Caco-2 (cell line): ENCODE results near the gene VWA3B. TPM values are rescaled to one million over a fixed set of nuclear protein-coding genes. Genes with fewer than 3 reads are reported as not detected.

Source experiments
- BruUV-seq: library from RNA; stranded (reverse); fragments of 400-500 nt; replicated peaks from 2 replicates; lab custom pipeline; 2021; lab: Mats Ljungman, UMichigan
- CTCF ChIA-PET: fragments of 300-600 bp; sonication (Branson Sonifier 250); formaldehyde crosslinking; loops from one replicate; lab custom pipeline; 2022; ENCODE audit warnings: antibody characterized with exemption; lab: Charles Lee
- POLR2A ChIA-PET: fragments of 300-600 bp; sonication (Branson Sonifier 250); formaldehyde crosslinking; loops from one replicate; lab custom pipeline; 2022; ENCODE audit warnings: antibody characterized with exemption; lab: Charles Lee
- DNase-seq, 2 experiments: peaks; one replicate each; pipeline versions ENCODE4 v3.0.0 to v3.0.0-alpha.2; 2020 to 2022
- H3K27me3 ChIP-seq: replicated peaks from 2 replicates; pipeline ENCODE4 v1.6.0; 2011; ENCODE audit warnings: low read length; ENCODE audit not compliant: control insufficient read depth, insufficient read depth
- H3K36me3 ChIP-seq: 2 replicates; pipeline ENCODE4 v1.5.1; 2011; ENCODE audit warnings: low read length; ENCODE audit not compliant: control insufficient read depth, insufficient read depth
- H3K4me1 ChIP-seq: fragments of 250-450 bp; sonication (Bioruptor Pico); 2 replicates; pipeline ENCODE4 v1.5.1; 2020; ENCODE audit warnings: mild to moderate bottlenecking
- H3K4me3 ChIP-seq: 2 replicates; pipeline ENCODE4 v1.5.1; 2011; ENCODE audit warnings: low read depth, mild to moderate bottlenecking, control low read depth, low read length
- H3K9me3 ChIP-seq: fragments of 250-450 bp; sonication (Bioruptor Pico); 2 replicates; pipeline ENCODE4 v1.5.1; 2020; ENCODE audit warnings: mild to moderate bottlenecking, moderate library complexity
- H3K27ac Mint-ChIP-seq: one replicate; pipeline ENCODE4 v1.8.0; 2022; ENCODE audit warnings: mixed read lengths; ENCODE audit not compliant: unreplicated experiment
- H3K27me3 Mint-ChIP-seq: one replicate; pipeline ENCODE4 v1.8.0; 2022; ENCODE audit warnings: mixed read lengths; ENCODE audit not compliant: insufficient read depth, unreplicated experiment
- H3K36me3 Mint-ChIP-seq: one replicate; pipeline ENCODE4 v1.8.0; 2022; ENCODE audit warnings: mild to moderate bottlenecking, mixed read lengths; ENCODE audit not compliant: insufficient read depth, unreplicated experiment
- H3K4me1 Mint-ChIP-seq: one replicate; pipeline ENCODE4 v1.8.0; 2022; ENCODE audit warnings: low read depth, mixed read lengths; ENCODE audit not compliant: unreplicated experiment
- H3K4me3 Mint-ChIP-seq: one replicate; pipeline ENCODE4 v1.8.0; 2022; ENCODE audit warnings: mild to moderate bottlenecking, moderate library complexity, mixed read lengths; ENCODE audit not compliant: unreplicated experiment
- H3K9me3 Mint-ChIP-seq: one replicate; pipeline ENCODE4 v1.8.0; 2022; ENCODE audit warnings: mixed read lengths; ENCODE audit not compliant: unreplicated experiment
- intact Hi-C: fragments of 100-400 bp; cut with micrococcal nuclease; formaldehyde crosslinking; loops from one replicate; pipeline ENCODE4 v1.10.0; 2022; ENCODE audit not compliant: unreplicated experiment
- total RNA-seq: library from RNA; stranded (reverse); gene quantifications from 2 replicates; pipeline ENCODE4 v1.2.3, GENCODE V29; 2022
- TF ChIP-seq, protein P1 (sequence below), 2 experiments: fragments of 200-600 bp in 1 of 2; IDR thresholded peaks; 1 replicate in 1 of 2; 2 replicates in 1 of 2; pipeline versions ENCODE4 v1.5.1 to v1.8.0; 2011 to 2022; ENCODE audit warnings: antibody characterized with exemption in 1 of 2, control low read depth in 1 of 2, inconsistent platforms in 1 of 2, low read depth in 1 of 2, low read length in 1 of 2, mild to moderate bottlenecking in 1 of 2, moderate library complexity in 1 of 2; ENCODE audit not compliant: insufficient read depth in 1 of 2, severe bottlenecking in 1 of 2, unreplicated experiment in 1 of 2

The VWA3B gene
- total RNA-seq, 1 experiment from 2014 or later: not detected

DNA sequence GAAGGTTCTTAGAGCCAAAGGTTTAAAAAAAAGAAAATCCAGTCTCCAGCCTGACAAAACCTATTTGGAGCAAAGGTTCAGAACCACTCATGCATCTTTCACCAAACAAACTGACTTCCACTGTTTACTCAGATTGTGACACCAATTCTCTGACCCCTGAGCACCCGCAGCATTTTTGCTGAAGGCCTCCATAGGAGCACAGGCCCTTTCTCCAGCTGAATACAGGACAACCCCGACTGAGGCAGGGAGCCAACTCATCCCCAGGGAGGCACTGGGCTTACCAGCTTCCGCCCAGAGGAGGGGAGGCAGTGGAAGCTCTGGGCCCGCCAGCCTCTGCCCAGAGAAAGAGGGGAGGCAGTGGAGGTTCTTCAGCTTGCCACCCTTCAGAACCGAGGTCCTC is 208.3 kb downstream of the VWA3B start:
- H3K9me3 Mint-ChIP-seq: peaks cover 15% of the 10 kb centered on the region
- no peak overlapping the region for H3K4me3 ChIP-seq
- no TSS peak for BruUV-seq
- intact Hi-C loops: no loop called here
- no peak overlapping the region for H3K4me3 Mint-ChIP-seq
- TF ChIP-seq, protein P1, sequence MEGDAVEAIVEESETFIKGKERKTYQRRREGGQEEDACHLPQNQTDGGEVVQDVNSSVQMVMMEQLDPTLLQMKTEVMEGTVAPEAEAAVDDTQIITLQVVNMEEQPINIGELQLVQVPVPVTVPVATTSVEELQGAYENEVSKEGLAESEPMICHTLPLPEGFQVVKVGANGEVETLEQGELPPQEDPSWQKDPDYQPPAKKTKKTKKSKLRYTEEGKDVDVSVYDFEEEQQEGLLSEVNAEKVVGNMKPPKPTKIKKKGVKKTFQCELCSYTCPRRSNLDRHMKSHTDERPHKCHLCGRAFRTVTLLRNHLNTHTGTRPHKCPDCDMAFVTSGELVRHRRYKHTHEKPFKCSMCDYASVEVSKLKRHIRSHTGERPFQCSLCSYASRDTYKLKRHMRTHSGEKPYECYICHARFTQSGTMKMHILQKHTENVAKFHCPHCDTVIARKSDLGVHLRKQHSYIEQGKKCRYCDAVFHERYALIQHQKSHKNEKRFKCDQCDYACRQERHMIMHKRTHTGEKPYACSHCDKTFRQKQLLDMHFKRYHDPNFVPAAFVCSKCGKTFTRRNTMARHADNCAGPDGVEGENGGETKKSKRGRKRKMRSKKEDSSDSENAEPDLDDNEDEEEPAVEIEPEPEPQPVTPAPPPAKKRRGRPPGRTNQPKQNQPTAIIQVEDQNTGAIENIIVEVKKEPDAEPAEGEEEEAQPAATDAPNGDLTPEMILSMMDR (IDR thresholded peaks at IDR 0.05; ENCODE audit: insufficient read depth in 1 of 2, low read depth in 1 of 2, low read length in 1 of 2, severe bottlenecking in 1 of 2, unreplicated experiment in 1 of 2): no peak
- H3K4me1 Mint-ChIP-seq: peaks cover 18% of the 10 kb centered on the region
- H3K27me3 ChIP-seq: no peaks in the 10 kb centered on the region
- no peaks in the 10 kb centered on the region for H3K4me1 ChIP-seq
- peaks cover under 1% of the 10 kb centered on the region for H3K27me3 Mint-ChIP-seq
- H3K9me3 ChIP-seq: no peaks in the 10 kb centered on the region
- ChIA-PET POLR2A (no interaction called here), CTCF (no interaction called here)
- no peaks in the 10 kb centered on the region for H3K36me3 Mint-ChIP-seq
- H3K36me3 ChIP-seq: no peaks in the 10 kb centered on the region
- no peak overlapping the region for H3K27ac Mint-ChIP-seq
- DNase-seq: no peak

DNA sequence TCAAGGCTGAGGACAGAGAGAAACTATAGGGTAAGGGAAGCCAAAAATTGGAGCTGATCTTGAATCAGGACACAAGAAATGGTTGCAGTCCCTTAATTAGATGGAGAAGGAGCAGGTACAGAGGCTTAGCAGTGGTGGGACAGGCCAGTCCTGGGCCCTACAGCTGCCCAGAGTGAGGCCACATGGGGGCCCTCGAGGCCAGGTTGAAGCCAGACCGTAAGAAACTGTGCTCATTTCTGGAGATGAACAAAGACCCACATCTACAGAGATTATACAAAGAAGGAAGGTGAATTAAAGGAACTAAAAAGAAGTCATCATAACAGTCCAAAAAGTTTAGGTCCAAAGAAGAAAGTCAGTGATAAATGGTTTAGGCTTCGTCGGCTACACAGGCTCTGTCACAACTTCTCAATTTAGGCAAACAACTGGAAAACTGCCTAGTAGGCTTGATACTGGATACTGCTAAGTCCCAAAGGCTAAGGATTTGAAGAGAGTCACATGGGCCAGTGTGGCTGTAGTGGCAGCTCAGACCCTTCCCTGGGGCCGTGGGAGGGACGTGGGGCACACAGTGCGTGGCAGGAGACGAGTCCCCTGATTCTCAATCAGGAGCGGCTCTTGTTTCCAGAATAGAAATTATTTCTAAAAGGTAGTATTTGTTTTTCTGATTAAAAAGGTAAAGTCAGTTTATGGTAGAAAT is 208.9 kb downstream of the VWA3B start:
- H3K4me3 Mint-ChIP-seq: no peak overlapping the region
- ChIA-PET POLR2A (no interaction called here), CTCF (no interaction called here)
- H3K27me3 ChIP-seq: no peaks in the 10 kb centered on the region
- no peaks in the 10 kb centered on the region for H3K4me1 ChIP-seq
- H3K27me3 Mint-ChIP-seq: peaks cover 6% of the 10 kb centered on the region
- no peaks in the 10 kb centered on the region for H3K36me3 Mint-ChIP-seq
- H3K9me3 Mint-ChIP-seq: peaks cover 9% of the 10 kb centered on the region
- BruUV-seq: no TSS peak
- H3K36me3 ChIP-seq: no peaks in the 10 kb centered on the region
- DNase-seq: no peak
- intact Hi-C loops: no loop called here
- TF ChIP-seq, protein P1 (IDR thresholded peaks at IDR 0.05; ENCODE audit: insufficient read depth in 1 of 2, low read depth in 1 of 2, low read length in 1 of 2, severe bottlenecking in 1 of 2, unreplicated experiment in 1 of 2): no peak
- H3K4me1 Mint-ChIP-seq: peaks cover 18% of the 10 kb centered on the region
- H3K9me3 ChIP-seq: no peaks in the 10 kb centered on the region
- no peak overlapping the region for H3K4me3 ChIP-seq
- no peak overlapping the region for H3K27ac Mint-ChIP-seq

DNA sequence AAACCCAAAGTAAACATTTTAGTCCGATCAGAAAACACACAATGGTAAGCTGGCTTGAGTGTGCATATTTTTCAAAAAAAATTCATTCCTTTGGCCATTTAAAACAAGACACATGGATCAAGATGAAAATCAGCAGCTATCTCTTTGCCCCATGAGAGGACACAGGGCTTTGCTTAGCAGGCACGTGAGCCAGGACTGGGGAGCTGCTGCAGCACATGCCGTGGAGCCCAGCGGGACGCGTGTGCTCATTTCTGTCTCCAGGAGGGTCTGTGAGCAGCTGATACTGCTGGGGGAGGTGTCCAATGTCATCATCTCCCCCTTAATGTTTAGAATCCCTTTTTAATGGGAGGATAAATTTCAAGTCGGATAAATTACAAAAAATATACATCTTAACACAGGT is 209.5 kb downstream of the VWA3B start:
- Histone ChIP-seq H3K4me1 (no peaks in the 10 kb centered on the region), H3K27me3 (no peaks in the 10 kb centered on the region), H3K4me3 (no peak overlapping the region), H3K36me3 (no peaks in the 10 kb centered on the region), H3K9me3 (no peaks in the 10 kb centered on the region)
- ChIA-PET POLR2A (no interaction called here), CTCF (no interaction called here)
- Mint-ChIP-seq H3K4me3 (no peak overlapping the region), H3K4me1 (peaks cover 18% of the 10 kb centered on the region), H3K36me3 (no peaks in the 10 kb centered on the region), H3K9me3 (peaks cover 3% of the 10 kb centered on the region), H3K27me3 (peaks cover 7% of the 10 kb centered on the region), H3K27ac (no peak overlapping the region)
- no TSS peak for BruUV-seq
- TF ChIP-seq, protein P1 (IDR thresholded peaks at IDR 0.05; ENCODE audit: insufficient read depth in 1 of 2, low read depth in 1 of 2, low read length in 1 of 2, severe bottlenecking in 1 of 2, unreplicated experiment in 1 of 2): no peak
- no peak for DNase-seq
- intact Hi-C loops: no loop called here
